Medulla oblongata (tissue), 1 donor: Measurements from ENCODE around the gene ZHX3.

Source experiments
- DNase-seq: peaks from one replicate; pipeline ENCODE4 v3.0.0-alpha.2; 2015; ENCODE audit errors: extremely low spot score

ZHX3 gene

GRCh38 chr20:41187668-41188067 is 129.9 kb downstream of the ZHX3 start:
- no peak for DNase-seq

DNA sequence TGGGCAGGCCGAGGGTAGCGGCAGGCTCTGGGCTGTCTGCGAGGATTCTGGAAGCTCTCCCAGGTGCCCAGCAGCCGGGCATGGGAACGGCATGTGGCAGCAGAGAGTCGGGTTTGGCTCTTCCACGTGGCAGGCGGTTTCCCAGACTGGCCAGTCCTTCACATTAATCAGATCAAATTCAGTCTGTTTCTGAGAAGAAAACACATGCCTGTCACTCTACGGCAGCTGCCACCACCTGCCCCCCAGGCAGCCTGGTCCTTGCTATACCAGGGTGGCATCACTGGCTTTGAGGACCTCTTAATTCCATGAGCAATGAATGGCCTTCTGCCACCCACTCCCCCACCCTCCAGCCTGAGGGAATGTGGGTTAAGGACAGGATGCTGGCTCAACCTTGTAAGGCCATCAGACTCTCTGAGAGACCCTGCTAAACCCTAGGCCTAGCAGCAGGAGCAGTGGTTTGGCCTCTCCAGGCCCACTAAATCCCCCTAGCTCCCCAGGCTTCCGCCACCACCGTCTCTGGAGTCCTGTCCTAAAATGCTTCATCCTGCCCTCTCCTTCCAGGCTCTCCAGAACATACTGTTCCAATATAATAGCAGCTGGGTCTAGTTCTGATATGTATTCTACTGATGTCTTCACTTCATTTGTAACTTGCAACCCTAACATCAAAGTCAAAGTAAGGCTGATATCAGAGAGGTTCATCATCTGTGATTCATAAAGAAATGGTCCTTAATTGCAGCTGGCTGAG is 132.3 kb downstream of the ZHX3 start:
- DNase-seq, result peak; percentile 83

DNA sequence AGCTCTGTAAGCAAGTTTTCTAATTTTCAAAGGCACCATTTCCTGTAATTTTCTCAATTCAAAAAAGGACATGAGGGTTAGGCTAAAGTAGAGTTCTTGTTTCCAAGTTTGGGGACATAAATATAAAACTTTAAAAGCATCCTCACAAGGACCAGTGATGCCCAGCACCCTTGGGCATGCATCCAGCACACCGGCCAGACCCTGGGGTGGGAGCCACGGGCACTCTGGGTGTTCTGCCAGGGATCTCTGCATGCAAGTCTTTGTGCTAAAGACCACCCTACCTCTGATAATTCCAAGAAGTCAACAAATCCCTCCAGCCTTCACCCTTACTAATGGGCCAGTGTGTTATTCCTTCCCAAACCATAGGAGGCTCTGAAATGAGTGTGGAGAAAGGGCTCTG is 133.7 kb downstream of the ZHX3 start:
- no peak for DNase-seq

- no peak for DNase-seq
Measured at GRCh38 chr20:41183391-41183790, 134.1 kb downstream of the ZHX3 start.

DNA sequence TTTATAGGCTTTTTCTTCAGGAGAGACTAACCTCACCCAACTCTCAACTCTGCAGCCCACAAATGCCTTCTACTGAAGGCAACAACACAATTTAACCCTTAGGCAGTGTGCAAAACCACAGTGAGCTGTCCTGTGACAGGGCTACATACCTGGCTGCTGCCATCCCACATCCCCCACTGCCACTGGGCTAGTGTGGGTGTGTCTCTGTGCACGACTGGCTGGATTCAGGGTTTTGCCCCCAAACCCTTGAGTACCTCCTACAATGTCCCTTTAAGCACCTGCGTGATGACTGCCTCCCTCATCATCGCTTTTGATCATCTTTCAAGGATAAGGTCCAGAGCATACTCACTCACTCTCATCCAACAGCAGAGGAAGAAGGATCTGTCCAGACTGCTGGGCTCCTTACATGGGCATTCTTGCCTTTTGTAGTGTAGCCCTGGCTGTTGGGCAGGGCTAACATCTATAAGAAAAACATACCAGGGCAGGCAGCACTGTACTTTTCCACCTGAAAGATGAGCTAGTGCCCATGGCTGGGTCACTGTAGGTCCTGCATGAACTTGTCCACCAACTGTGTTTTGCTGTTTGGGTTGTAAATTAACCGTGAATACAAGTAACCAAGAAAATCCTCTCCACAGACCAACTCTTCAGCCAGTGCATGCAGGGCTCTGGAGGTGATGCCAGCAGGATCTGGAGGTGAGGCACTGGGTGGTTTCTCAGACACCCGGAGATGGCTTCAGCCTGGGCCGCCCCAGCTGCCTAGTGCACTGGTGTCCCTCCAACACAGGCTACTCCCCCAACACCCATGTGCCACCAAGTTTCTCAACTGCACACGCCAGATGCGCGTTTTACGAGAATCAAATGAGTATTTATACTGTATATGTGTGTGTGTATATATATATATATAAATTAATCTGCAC is 135.0 kb downstream of the ZHX3 start:
- DNase-seq, result no peak

GRCh38 chr20:41181567-41181966 is 136.0 kb downstream of the ZHX3 start:
- no peak for DNase-seq

GRCh38 chr20:41180599-41181333 is 136.8 kb downstream of the ZHX3 start:
- DNase-seq, result no peak

GRCh38 chr20:41179961-41180360 is 137.6 kb downstream of the ZHX3 start:
- no peak for DNase-seq

GRCh38 chr20:41178904-41179432 is 138.6 kb downstream of the ZHX3 start:
- peak; percentile 77 for DNase-seq

DNA sequence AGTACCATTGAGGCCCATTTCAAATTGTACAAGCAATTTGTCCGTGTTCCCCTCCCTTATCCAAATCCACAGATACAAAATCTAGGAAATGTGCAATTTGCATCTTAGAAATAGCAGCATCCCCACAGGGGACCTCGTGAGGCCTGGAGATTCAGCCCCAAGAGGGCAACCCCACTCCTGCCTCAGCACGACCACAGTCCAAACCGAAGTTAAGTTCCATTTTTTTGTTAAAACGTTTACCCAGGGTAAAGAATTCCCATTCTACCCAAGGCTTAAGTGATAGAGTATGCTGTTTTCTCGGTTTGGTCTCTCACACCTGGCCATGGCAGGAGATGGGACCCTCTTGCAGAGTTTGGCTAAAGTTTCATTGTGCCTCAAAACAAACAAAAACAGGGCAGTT is 139.0 kb downstream of the ZHX3 start:
- no peak for DNase-seq

DNA sequence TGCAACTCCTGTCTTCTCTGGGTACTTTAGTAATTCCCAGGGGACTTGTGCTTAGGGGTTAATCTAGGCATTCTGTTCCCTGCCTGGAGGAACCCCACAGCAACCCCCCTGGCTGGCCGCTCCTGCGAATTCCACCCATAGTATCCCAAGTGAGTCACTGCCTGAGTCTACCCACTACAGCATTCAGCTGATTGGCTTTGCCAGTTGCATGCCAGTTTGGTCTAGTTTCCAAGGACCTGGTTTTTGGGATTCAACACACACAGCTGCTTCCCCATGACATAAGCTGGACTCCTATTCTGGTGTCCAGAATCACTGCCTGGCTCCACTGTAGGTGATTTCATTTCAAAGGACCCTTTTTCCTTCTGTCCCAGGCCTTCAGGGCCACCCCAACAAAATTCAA is 139.9 kb downstream of the ZHX3 start:
- DNase-seq, result peak; percentile 83

GRCh38 chr20:41176711-41177552 is 140.6 kb downstream of the ZHX3 start:
- DNase-seq, result no peak

DNA sequence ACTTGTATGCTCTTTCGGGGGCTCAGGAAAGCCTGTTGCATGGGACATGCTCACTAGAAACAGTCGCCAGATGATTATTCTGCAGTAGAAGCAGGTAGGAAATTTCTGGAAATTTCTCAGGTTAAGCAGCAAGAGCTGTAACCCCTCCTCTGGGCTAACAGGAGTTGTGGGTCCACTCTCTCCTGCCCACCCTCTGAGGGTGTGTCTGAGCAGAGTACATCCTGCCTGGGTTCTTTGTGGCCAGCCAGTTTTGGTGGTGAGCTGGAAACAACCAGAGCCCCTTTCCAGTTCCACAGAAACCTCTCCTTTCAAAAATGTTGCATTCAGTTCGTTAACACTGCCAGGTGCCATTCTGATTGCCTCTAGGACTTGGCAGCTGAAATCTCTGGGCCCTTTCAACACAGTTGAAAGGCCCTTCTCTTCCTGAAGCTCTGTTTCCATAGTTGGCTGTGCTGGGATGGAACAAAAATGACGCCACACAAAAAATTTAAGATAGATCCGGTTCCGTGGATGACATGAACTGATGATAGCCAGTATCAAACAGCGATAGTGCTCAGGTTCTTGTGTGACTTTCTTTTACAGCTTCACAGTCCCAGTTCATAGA is 141.7 kb downstream of the ZHX3 start:
- peak; percentile 59 for DNase-seq

- no peak for DNase-seq
Measured at GRCh38 chr20:41175201-41175651, 142.3 kb downstream of the ZHX3 start.

- no peak for DNase-seq
Measured at GRCh38 chr20:41174782-41175181, 142.7 kb downstream of the ZHX3 start.

DNA sequence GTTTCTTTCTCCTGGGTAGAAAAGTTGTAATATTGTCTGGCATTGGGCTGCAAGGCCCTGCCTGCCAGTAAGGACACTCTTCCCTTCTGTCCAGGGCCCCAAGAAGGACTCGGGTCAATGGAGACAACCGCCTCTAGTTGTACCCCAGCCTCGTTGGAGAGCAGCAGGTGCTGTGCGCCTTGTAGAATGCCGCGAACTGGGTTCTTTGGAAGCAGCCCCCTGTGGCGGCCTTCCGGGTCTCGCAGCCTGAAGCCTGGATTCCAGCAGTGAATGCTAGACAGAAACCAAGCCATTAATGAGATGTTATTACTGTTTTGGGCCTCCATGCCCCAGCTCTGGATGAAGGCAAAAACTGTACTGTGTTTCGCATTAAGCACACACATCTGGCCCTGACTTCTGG is 143.2 kb downstream of the ZHX3 start:
- no peak for DNase-seq

DNA sequence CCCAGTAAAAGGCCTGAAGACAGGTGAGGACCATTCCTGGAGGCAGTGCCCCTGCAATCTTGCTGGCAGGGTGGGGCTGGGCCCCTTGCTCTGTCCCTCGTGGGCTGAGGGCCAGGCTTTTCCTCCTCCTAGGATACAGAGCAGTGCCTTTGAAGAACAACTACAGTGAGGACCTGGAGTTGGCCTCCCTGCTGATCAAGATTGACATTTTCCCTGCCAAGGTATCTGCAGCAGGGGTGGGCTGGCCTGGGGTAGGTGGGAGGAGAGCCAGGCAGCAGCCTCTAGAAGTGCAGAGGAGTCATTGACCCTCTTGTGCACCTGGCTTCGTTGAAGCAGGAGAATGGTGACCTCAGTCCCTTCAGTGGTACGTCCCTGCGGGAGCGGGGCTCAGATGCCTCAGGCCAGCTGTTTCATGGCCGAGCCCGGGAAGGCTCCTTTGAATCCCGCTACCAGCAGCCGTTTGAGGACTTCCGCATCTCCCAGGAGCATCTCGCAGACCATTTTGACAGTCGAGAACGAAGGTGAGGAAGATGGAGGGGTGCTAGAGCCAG is 143.7 kb downstream of the ZHX3 start:
- DNase-seq, result no peak

DNA sequence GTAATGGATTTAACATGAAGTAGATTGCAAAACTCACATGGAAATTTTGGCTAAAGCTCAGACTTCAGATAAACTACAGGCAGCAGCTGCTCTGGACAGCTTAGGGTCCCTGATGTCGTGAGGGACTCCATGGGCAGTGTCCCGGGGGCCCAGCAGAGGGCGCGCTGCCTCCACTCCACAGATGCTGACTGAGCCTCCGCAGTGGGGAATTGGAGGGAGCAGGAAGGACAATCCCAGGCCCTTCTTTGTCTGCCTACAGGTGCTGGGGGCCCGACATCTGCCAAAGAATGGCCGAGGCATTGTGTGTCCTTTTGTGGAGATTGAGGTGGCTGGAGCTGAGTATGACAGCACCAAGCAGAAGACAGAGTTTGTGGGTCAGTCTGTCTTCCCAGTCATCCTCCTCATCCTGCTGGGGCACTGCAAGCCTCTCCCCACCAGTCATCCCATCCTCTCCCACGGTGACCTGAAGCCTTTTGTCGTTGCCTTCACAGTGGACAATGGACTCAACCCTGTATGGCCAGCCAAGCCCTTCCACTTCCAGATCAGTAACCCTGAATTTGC is 144.3 kb downstream of the ZHX3 start:
- peak; percentile 93 for DNase-seq

GRCh38 chr20:41172296-41173140 is 145.0 kb downstream of the ZHX3 start:
- DNase-seq, result no peak
